HFFc6 (cell line): ENCODE data around the gene GNA12. TPM values are rescaled to one million over a fixed set of nuclear protein-coding genes. Genes with fewer than 3 reads are reported as not detected.
"Not testable (repeated sequence)": the region's sequence is repeated elsewhere in the genome, so short reads cannot be mapped to it uniquely, and the experiment has no call there.

Experiments
- DNase-seq: peaks from one replicate; pipeline ENCODE4 v3.0.0-alpha.2; 2018
- H3K27ac Mint-ChIP-seq: 2 replicates; pipeline ENCODE4 v1.8.0; 2020; ENCODE audit warnings: mild to moderate bottlenecking, mixed read lengths
- H3K27me3 Mint-ChIP-seq: 2 replicates; pipeline ENCODE4 v1.8.0; 2021; ENCODE audit warnings: mild to moderate bottlenecking, moderate library complexity, mixed read lengths; ENCODE audit not compliant: insufficient read depth
- H3K36me3 Mint-ChIP-seq: 2 replicates; pipeline ENCODE4 v1.8.0; 2021; ENCODE audit warnings: low read depth, mixed read lengths
- H3K4me1 Mint-ChIP-seq: 2 replicates; pipeline ENCODE4 v1.8.0; 2020; ENCODE audit warnings: low read depth, mixed read lengths
- H3K4me3 Mint-ChIP-seq: 2 replicates; pipeline ENCODE4 v1.8.0; 2020; ENCODE audit warnings: mild to moderate bottlenecking, moderate library complexity, mixed read lengths
- H3K9me3 Mint-ChIP-seq: 2 replicates; pipeline ENCODE4 v1.8.0; 2020; ENCODE audit warnings: mild to moderate bottlenecking, mixed read lengths
- CTCF ChIP-seq: fragments of 200-600 bp; sonication (generic); IDR thresholded peaks from 2 replicates; pipeline ENCODE4 v1.5.0; 2021; ENCODE audit warnings: antibody characterized with exemption, mild to moderate bottlenecking
- total RNA-seq, 6 experiments: library from RNA; stranded (reverse); fragmentation: NEBNext Ultra II Directional; extraction: Animal tissue kit (Norgen Biotek cat#: 25700); gene quantifications; 2 replicates in 1 of 6; 3 replicates in 5 of 6; pipeline ENCODE4 v1.2.3, GENCODE V29; 2021

Gene GNA12
- total RNA-seq, 6 experiments from 2014 or later, result 52.9 to 61.9 (median 57.6) TPM

- Mint-ChIP-seq H3K27ac (peak overlapping the region; percentile 45; the same call in 1 of the 2 replicates), H3K36me3 (no peaks in the 10 kb centered on the region), H3K27me3 (peaks cover 3% of the 10 kb centered on the region), H3K4me3 (no peak overlapping the region), H3K9me3 (no peaks in the 10 kb centered on the region; the same call in 1 of the 2 replicates), H3K4me1 (peaks cover 34% of the 10 kb centered on the region)
- DNase-seq, result no peak
- TF ChIP-seq CTCF, result no peak
Observed at GRCh38 chr7:2686101-2686500, 158.0 kb downstream of the GNA12 start.

GRCh38 chr7:2684501-2684900 is 159.6 kb downstream of the GNA12 start:
- no peak for DNase-seq
- H3K27me3 Mint-ChIP-seq, result peaks cover 8% of the 10 kb centered on the region
- H3K27ac Mint-ChIP-seq, result no peak overlapping the region
- H3K36me3 Mint-ChIP-seq, result no peaks in the 10 kb centered on the region
- TF ChIP-seq CTCF, result no peak
- no peaks in the 10 kb centered on the region; the same call in 1 of the 2 replicates for H3K9me3 Mint-ChIP-seq
- H3K4me1 Mint-ChIP-seq, result peaks cover 18% of the 10 kb centered on the region
- no peak overlapping the region for H3K4me3 Mint-ChIP-seq

GRCh38 chr7:2681929-2682799 is 161.9 kb downstream of the GNA12 start:
- Mint-ChIP-seq H3K27me3 (peaks cover 5% of the 10 kb centered on the region), H3K27ac (no peak overlapping the region), H3K4me1 (peaks cover 2% of the 10 kb centered on the region; the same call in 1 of the 2 replicates), H3K9me3 (no peaks in the 10 kb centered on the region; the same call in 1 of the 2 replicates), H3K36me3 (no peaks in the 10 kb centered on the region), H3K4me3 (no peak overlapping the region)
- DNase-seq, result no peak
- no peak for TF ChIP-seq CTCF

- DNase-seq, result peak; percentile 48
- no peaks in the 10 kb centered on the region for H3K36me3 Mint-ChIP-seq
- TF ChIP-seq CTCF, result peak; percentile 89
- H3K27me3 Mint-ChIP-seq, result peaks cover 5% of the 10 kb centered on the region; the same call in 1 of the 2 replicates
- H3K27ac Mint-ChIP-seq, result no peak overlapping the region
- no peaks in the 10 kb centered on the region for H3K4me1 Mint-ChIP-seq
- H3K4me3 Mint-ChIP-seq, result no peak overlapping the region
- no peaks in the 10 kb centered on the region; the same call in 1 of the 2 replicates for H3K9me3 Mint-ChIP-seq
Observed at GRCh38 chr7:2680792-2681490, 163.2 kb downstream of the GNA12 start.

GRCh38 chr7:2680256-2680655 is 163.9 kb downstream of the GNA12 start:
- no peak overlapping the region for H3K4me3 Mint-ChIP-seq
- H3K4me1 Mint-ChIP-seq, result no peaks in the 10 kb centered on the region
- no peak for DNase-seq
- H3K36me3 Mint-ChIP-seq, result no peaks in the 10 kb centered on the region
- no peak for TF ChIP-seq CTCF
- H3K27me3 Mint-ChIP-seq, result peaks cover 5% of the 10 kb centered on the region; the same call in 1 of the 2 replicates
- H3K27ac Mint-ChIP-seq, result no peak overlapping the region
- H3K9me3 Mint-ChIP-seq, result peaks cover 3% of the 10 kb centered on the region

- not testable (repeated sequence) for H3K4me1 Mint-ChIP-seq, H3K27me3 Mint-ChIP-seq, H3K4me3 Mint-ChIP-seq, H3K27ac Mint-ChIP-seq, H3K36me3 Mint-ChIP-seq, DNase-seq
- H3K9me3 Mint-ChIP-seq, result peaks cover 12% of the 10 kb centered on the region
Observed at GRCh38 chr7:2679135-2680127, 164.7 kb downstream of the GNA12 start.

- H3K27me3 Mint-ChIP-seq, result peaks cover 11% of the 10 kb centered on the region
- not testable (repeated sequence) for H3K4me3 Mint-ChIP-seq, H3K36me3 Mint-ChIP-seq, H3K4me1 Mint-ChIP-seq, H3K27ac Mint-ChIP-seq, DNase-seq
- peaks cover 19% of the 10 kb centered on the region for H3K9me3 Mint-ChIP-seq
Observed at GRCh38 chr7:2678454-2678853, 165.7 kb downstream of the GNA12 start.
